Activated B cell treated with CpG ODN at 0.5 μM for 24 hours (primary cell): ENCODE results near the gene MTHFD2L. TPM values are rescaled to one million over a fixed set of nuclear protein-coding genes. Genes with fewer than 3 reads are reported as not detected.
"Not testable (repeated sequence)": the region's sequence is repeated elsewhere in the genome, so short reads cannot be mapped to it uniquely, and the experiment has no call there.

Experiments used
- ATAC-seq: fragments of 200-7000 bp; cut with Tn5 transposase; one replicate; pipeline ENCODE4 v1.10.0; 2021; ENCODE audit warnings: low read depth, mild to moderate bottlenecking, moderate library complexity
- CTCF ChIA-PET: fragments of 350-600 bp; sonication (Branson Sonifier 250); formaldehyde crosslinking; loops from one replicate; lab custom pipeline; 2021; ENCODE audit warnings: antibody characterized with exemption; lab: Charles Lee
- POLR2A ChIA-PET: fragments of 350-600 bp; sonication (Branson Sonifier 250); formaldehyde crosslinking; loops from one replicate; lab custom pipeline; 2021; ENCODE audit warnings: antibody characterized with exemption; lab: Charles Lee
- DNase-seq: peaks from one replicate; pipeline ENCODE4 v3.0.0; 2022
- H3K27ac Mint-ChIP-seq: one replicate; pipeline ENCODE4 v1.8.0; 2020; ENCODE audit warnings: mixed read lengths
- H3K27me3 Mint-ChIP-seq: one replicate; pipeline ENCODE4 v1.8.0; 2021; ENCODE audit warnings: mixed read lengths
- H3K36me3 Mint-ChIP-seq: one replicate; pipeline ENCODE4 v1.8.0; 2021; ENCODE audit warnings: low read depth, mixed read lengths
- H3K4me1 Mint-ChIP-seq: one replicate; pipeline ENCODE4 v1.8.0; 2021; ENCODE audit warnings: mixed read lengths
- H3K4me3 Mint-ChIP-seq: one replicate; pipeline ENCODE4 v1.8.0; 2020; ENCODE audit warnings: mild to moderate bottlenecking, mixed read lengths
- H3K9me3 Mint-ChIP-seq: one replicate; pipeline ENCODE4 v1.8.0; 2020; ENCODE audit warnings: mixed read lengths
- intact Hi-C: fragments of 100-400 bp; cut with micrococcal nuclease; formaldehyde crosslinking; loops from one replicate; pipeline ENCODE4 v1.15.1; 2024
- total RNA-seq: library from RNA; stranded (reverse); gene quantifications from 2 replicates; pipeline ENCODE4 v1.2.3, GENCODE V29; 2022
- TF ChIP-seq, protein P1 (sequence below): fragments of 200-600 bp; IDR thresholded peaks from one replicate; pipeline ENCODE4 v1.8.0; 2022; ENCODE audit warnings: antibody characterized with exemption, mild to moderate bottlenecking

MTHFD2L gene
- total RNA-seq, 1 donor from 2014 or later, result 14.3 TPM

DNA sequence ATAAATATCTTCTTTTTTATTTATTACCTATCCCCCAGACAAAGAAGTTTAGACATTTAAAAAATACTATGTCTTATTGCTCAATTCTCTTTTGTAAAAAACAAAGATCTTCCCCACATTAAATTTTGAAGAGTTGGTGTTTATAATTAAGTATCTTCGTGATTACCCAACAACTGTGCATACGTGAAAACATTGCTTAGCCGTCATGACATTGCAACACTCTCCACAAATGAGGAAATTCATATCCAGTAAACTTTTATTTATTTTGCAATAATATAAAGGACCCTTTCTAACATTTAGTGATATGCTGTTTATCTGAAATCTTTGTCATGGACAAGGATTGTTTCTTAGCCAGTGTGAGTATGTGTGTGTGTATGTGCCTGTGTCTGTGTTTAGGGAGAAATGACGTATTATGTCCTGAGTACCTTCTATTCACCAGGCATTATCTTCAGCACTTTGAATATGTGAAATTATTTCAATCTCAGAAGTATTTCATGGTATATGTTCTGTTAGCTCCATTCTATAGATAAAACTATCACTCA, 180.9 kb downstream of the MTHFD2L start:
- no peak for ATAC-seq
- intact Hi-C loops, result no loop called here

DNA sequence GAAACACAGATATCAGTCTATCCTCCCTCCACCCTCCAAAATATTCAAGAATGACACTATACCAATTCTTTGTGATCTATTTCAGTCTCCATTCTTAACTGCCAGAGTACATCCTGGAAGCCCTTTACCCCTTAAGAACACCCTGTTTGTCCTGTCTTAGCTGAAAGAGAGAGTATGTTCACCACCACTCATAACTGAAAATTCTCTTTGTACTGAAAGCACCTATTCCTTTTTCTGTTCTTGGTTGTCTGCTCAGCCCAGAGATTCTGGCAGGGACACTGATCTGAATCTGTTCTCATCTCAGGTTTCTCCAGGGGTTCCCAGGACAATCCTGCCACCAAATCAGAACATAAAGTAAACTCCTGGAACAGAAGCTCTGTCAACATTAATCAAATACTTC, 181.6 kb downstream of the MTHFD2L start:
- no peak for DNase-seq
- H3K9me3 Mint-ChIP-seq, result peaks cover 16% of the 10 kb centered on the region
- no peak overlapping the region for H3K27ac Mint-ChIP-seq
- intact Hi-C loops, result no loop called here
- peaks cover 7% of the 10 kb centered on the region for H3K4me1 Mint-ChIP-seq
- H3K27me3 Mint-ChIP-seq, result peaks cover 10% of the 10 kb centered on the region
- CTCF ChIA-PET, result no interaction called here
- ATAC-seq, result no peak
- POLR2A ChIA-PET, result no interaction called here
- TF ChIP-seq, protein P1, sequence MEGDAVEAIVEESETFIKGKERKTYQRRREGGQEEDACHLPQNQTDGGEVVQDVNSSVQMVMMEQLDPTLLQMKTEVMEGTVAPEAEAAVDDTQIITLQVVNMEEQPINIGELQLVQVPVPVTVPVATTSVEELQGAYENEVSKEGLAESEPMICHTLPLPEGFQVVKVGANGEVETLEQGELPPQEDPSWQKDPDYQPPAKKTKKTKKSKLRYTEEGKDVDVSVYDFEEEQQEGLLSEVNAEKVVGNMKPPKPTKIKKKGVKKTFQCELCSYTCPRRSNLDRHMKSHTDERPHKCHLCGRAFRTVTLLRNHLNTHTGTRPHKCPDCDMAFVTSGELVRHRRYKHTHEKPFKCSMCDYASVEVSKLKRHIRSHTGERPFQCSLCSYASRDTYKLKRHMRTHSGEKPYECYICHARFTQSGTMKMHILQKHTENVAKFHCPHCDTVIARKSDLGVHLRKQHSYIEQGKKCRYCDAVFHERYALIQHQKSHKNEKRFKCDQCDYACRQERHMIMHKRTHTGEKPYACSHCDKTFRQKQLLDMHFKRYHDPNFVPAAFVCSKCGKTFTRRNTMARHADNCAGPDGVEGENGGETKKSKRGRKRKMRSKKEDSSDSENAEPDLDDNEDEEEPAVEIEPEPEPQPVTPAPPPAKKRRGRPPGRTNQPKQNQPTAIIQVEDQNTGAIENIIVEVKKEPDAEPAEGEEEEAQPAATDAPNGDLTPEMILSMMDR, result no peak
- no peak overlapping the region for H3K4me3 Mint-ChIP-seq
- no peaks in the 10 kb centered on the region for H3K36me3 Mint-ChIP-seq

More for the DNA sequence above, 180.9 kb downstream of the MTHFD2L start:
- Mint-ChIP-seq H3K27ac (no peak overlapping the region), H3K4me3 (no peak overlapping the region), H3K9me3 (peaks cover 15% of the 10 kb centered on the region), H3K4me1 (peaks cover 7% of the 10 kb centered on the region), H3K36me3 (no peaks in the 10 kb centered on the region), H3K27me3 (peaks cover 15% of the 10 kb centered on the region)
- DNase-seq, result no peak
- POLR2A ChIA-PET, result no interaction called here
- CTCF ChIA-PET, result no interaction called here
- TF ChIP-seq, protein P1, result no peak

DNA sequence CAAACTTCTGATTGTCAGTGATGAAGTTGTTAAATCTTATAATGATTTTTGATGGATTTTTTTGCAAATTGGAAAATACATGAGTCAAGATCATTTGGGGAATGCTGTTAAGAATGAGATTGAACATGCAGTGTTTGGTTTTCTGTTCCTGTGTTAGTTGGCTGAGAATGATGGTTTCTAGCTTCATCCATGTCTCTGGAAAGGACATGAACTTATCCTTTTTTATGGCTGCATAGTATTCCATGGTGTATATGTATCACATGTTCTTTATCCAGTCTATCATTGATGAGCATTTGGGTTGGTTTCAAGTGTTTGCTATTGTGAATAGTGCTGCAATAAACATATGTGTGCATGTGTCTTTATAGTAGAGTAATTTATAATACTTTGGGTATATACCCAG, 182.5 kb downstream of the MTHFD2L start:
- ATAC-seq, intact Hi-C loops, DNase-seq, H3K4me1 Mint-ChIP-seq, H3K4me3 Mint-ChIP-seq, POLR2A ChIA-PET, CTCF ChIA-PET, H3K36me3 Mint-ChIP-seq, H3K27me3 Mint-ChIP-seq, H3K27ac Mint-ChIP-seq: not testable (repeated sequence)
- H3K9me3 Mint-ChIP-seq, result peaks cover 18% of the 10 kb centered on the region

DNA sequence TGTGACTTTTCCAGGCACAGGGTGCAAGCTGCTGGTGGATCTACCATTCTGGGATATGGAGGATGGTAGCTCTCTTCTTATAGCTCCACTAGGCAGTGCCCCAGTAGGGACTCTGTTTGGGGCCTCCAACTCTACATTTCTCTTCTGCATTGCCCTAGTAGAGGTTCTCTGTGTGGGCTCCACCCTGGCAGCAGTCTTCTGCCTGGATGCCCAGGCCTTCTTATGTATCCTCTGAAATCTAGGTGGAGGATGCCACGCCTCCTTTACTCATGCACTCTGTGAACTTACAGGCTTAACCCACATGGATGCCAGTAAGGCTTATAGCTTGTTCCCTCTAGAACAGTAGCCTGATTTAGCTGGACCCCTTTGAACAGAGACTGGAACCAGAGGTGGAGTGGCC, 186.1 kb downstream of the MTHFD2L start:
- TF ChIP-seq, protein P1, result no peak
- ATAC-seq (no peak), DNase-seq (no peak)
- H3K27me3 Mint-ChIP-seq, result peaks cover 14% of the 10 kb centered on the region
- ChIA-PET POLR2A (no interaction called here), CTCF (no interaction called here)
- H3K9me3 Mint-ChIP-seq, result peaks cover 18% of the 10 kb centered on the region
- no peak overlapping the region for H3K27ac Mint-ChIP-seq
- H3K36me3 Mint-ChIP-seq, result no peaks in the 10 kb centered on the region
- intact Hi-C loops, result no loop called here
- H3K4me1 Mint-ChIP-seq, result no peaks in the 10 kb centered on the region
- no peak overlapping the region for H3K4me3 Mint-ChIP-seq

Other genes starting within 250 kb of the MTHFD2L start
- gene PF4, start 176.1 kb upstream of the MTHFD2L start, total RNA-seq, result not detected in 2 replicates
- gene PPBP, start 169.9 kb upstream of the MTHFD2L start, total RNA-seq, result 0.32 and 0.33 TPM in 2 replicates
- gene CXCL5, start 159.4 kb upstream of the MTHFD2L start, total RNA-seq, result not detected in 2 replicates
- gene CXCL3, start 119.4 kb upstream of the MTHFD2L start, total RNA-seq, result not detected in 2 replicates
- gene CXCL2, start 58.9 kb upstream of the MTHFD2L start, total RNA-seq, result 0.42 and 0.49 TPM in 2 replicates
- gene EPGN, start 150.4 kb downstream of the MTHFD2L start, total RNA-seq, result not detected in 2 replicates
- gene EREG, start 207.0 kb downstream of the MTHFD2L start, total RNA-seq, result not detected in 2 replicates